Fibroblast of lung (primary cell): Measurements from ENCODE around the gene UCKL1. TPM values are rescaled to one million over a fixed set of nuclear protein-coding genes. Genes with fewer than 3 reads are reported as not detected.

Experiments
- DNase-seq, 2 donors: peaks; one replicate each; pipeline versions ENCODE4 v3.0.0 to v3.0.0-alpha.2; 2010; ENCODE audit warnings: low read depth in 2 of 2
- H2AFZ ChIP-seq: 2 replicates; pipeline ENCODE4 v1.5.1; 2012; ENCODE audit warnings: low read length, control low read depth, inconsistent platforms
- H3K27ac ChIP-seq: 2 replicates; pipeline ENCODE4 v1.5.1; 2011; ENCODE audit warnings: low read length, control low read depth; ENCODE audit not compliant: insufficient read depth
- H3K27me3 ChIP-seq: 2 replicates; pipeline ENCODE4 v1.5.1; 2011; ENCODE audit warnings: mild to moderate bottlenecking, low read length; ENCODE audit not compliant: control insufficient read depth, insufficient read depth
- H3K36me3 ChIP-seq: 2 replicates; pipeline ENCODE4 v1.5.1; 2011; ENCODE audit warnings: low read length; ENCODE audit not compliant: control insufficient read depth, insufficient read depth
- H3K4me1 ChIP-seq: 2 replicates; pipeline ENCODE4 v1.5.1; 2011; ENCODE audit warnings: low read length; ENCODE audit not compliant: control insufficient read depth, insufficient read depth; ENCODE audit errors: extremely low read depth
- H3K4me2 ChIP-seq: 2 replicates; pipeline ENCODE4 v1.5.1; 2011; ENCODE audit warnings: low read length, control low read depth; ENCODE audit not compliant: insufficient read depth; ENCODE audit errors: extremely low read depth
- H3K4me3 ChIP-seq, 4 experiments: fragments of 200-600 bp in 1 of 4; sonication (generic) in 1 of 4; replicated peaks in 1 of 4; 2 replicates each; pipeline ENCODE4 v1.5.1; 2011 to 2016; ENCODE audit warnings: low read length in 4 of 4, low read depth in 3 of 4, mild to moderate bottlenecking in 3 of 4, control low read depth in 2 of 4, inconsistent platforms in 1 of 4, mixed read lengths in 1 of 4; ENCODE audit not compliant: insufficient read depth in 1 of 4; ENCODE audit errors: control extremely low read depth in 1 of 4
- H3K79me2 ChIP-seq: 2 replicates; pipeline ENCODE4 v1.5.1; 2012; ENCODE audit warnings: mild to moderate bottlenecking, low read length, inconsistent platforms; ENCODE audit not compliant: control insufficient read depth, insufficient read depth
- H3K9ac ChIP-seq: 2 replicates; pipeline ENCODE4 v1.5.1; 2011; ENCODE audit warnings: mild to moderate bottlenecking, low read length, control low read depth; ENCODE audit not compliant: insufficient read depth
- H3K9me3 ChIP-seq: 2 replicates; pipeline ENCODE4 v1.5.1; 2012; ENCODE audit warnings: low read depth, low read length; ENCODE audit not compliant: control insufficient read depth, insufficient read depth
- H4K20me1 ChIP-seq: 2 replicates; pipeline ENCODE4 v1.5.1; 2011; ENCODE audit warnings: low read length; ENCODE audit not compliant: control insufficient read depth, insufficient read depth; ENCODE audit errors: extremely low read depth
- CTCF ChIP-seq, 2 donors: IDR thresholded peaks in 1 of 2; conservative IDR thresholded peaks in 1 of 2; 1 replicate in 1 of 2; 2 replicates in 1 of 2; pipeline ENCODE4 v1.5.1; 2011 to 2012; ENCODE audit warnings: low read length in 2 of 2, control low read depth in 1 of 2, inconsistent platforms in 1 of 2, low read depth in 1 of 2, mild to moderate bottlenecking in 1 of 2
- EZH2 ChIP-seq: IDR thresholded peaks from 2 replicates; pipeline ENCODE4 v1.5.1; 2012; ENCODE audit warnings: low read length, control low read depth, mild to moderate bottlenecking; ENCODE audit errors: missing control alignments
- polyA plus RNA-seq, 2 donors: library from polyadenylated mRNA; depleted of rRNA in 1 of 2; stranded (reverse) in 1 of 2; unstranded in 1 of 2; fragments of >200 nt; gene quantifications; 2 replicates each; pipeline ENCODE4 v1.2.1, GENCODE V29; 2011 to 2012; ENCODE audit warnings: missing spikeins in 1 of 2
- total RNA-seq: library from RNA; depleted of rRNA; stranded (reverse); fragments of >200 nt; gene quantifications from 2 replicates; pipeline ENCODE4 v1.2.1, GENCODE V29; 2014

Gene UCKL1
- total and polyA plus RNA-seq, 2 donors (not counting 1 experiment from before 2014, with no cell fraction given) = 16.4 to 27.9 TPM

- Histone ChIP-seq H3K4me2 (no peak overlapping the region), H3K9me3 (no peaks in the 10 kb centered on the region), H3K27me3 (no peaks in the 10 kb centered on the region), H4K20me1 (no peaks in the 10 kb centered on the region), H3K4me1 (peaks cover 10% of the 10 kb centered on the region), H3K4me3 (no peak overlapping the region), H3K79me2 (peaks cover 14% of the 10 kb centered on the region), H3K36me3 (peaks cover 32% of the 10 kb centered on the region), H2AFZ (no peak overlapping the region), H3K9ac (no peak overlapping the region), H3K27ac (no peak overlapping the region)
- DNase-seq = no peak
- TF ChIP-seq EZH2 = no peak
- TF ChIP-seq CTCF (conservative IDR thresholded peaks at IDR 0.05 in 1 of 2, IDR thresholded peaks at IDR 0.05 in 1 of 2; ENCODE audit: low read depth in 1 of 2, low read length in 2 of 2) = no peak
Observed at GRCh38 chr20:63959699-63960075, 3.5 kb upstream of the UCKL1 start.

- DNase-seq = no peak
- no peak overlapping the region for H3K9ac ChIP-seq
- H3K79me2 ChIP-seq = peaks cover 20% of the 10 kb centered on the region
- H3K9me3 ChIP-seq = no peaks in the 10 kb centered on the region
- no peak overlapping the region for H3K4me2 ChIP-seq
- no peak overlapping the region for H2AFZ ChIP-seq
- H3K4me1 ChIP-seq = peaks cover 16% of the 10 kb centered on the region
- no peaks in the 10 kb centered on the region for H4K20me1 ChIP-seq
- TF ChIP-seq EZH2 = no peak
- no peak for TF ChIP-seq CTCF (conservative IDR thresholded peaks at IDR 0.05 in 1 of 2, IDR thresholded peaks at IDR 0.05 in 1 of 2; ENCODE audit: low read depth in 1 of 2, low read length in 2 of 2)
- no peak overlapping the region for H3K4me3 ChIP-seq
- peaks cover 32% of the 10 kb centered on the region for H3K36me3 ChIP-seq
- H3K27me3 ChIP-seq = no peaks in the 10 kb centered on the region
- H3K27ac ChIP-seq = no peak overlapping the region
Observed at GRCh38 chr20:63958964-63959698, 2.9 kb upstream of the UCKL1 start.

- Histone ChIP-seq H3K4me3 (no peak overlapping the region), H3K9me3 (no peaks in the 10 kb centered on the region), H3K4me1 (peaks cover 17% of the 10 kb centered on the region), H3K9ac (no peak overlapping the region), H3K79me2 (peaks cover 26% of the 10 kb centered on the region), H3K27ac (no peak overlapping the region), H3K36me3 (peaks cover 26% of the 10 kb centered on the region), H2AFZ (no peak overlapping the region), H4K20me1 (no peaks in the 10 kb centered on the region), H3K4me2 (no peak overlapping the region), H3K27me3 (no peaks in the 10 kb centered on the region)
- TF ChIP-seq EZH2 (no peak), CTCF (conservative IDR thresholded peaks at IDR 0.05 in 1 of 2, IDR thresholded peaks at IDR 0.05 in 1 of 2; ENCODE audit: low read depth in 1 of 2, low read length in 2 of 2) (no peak)
- DNase-seq = no peak
Observed at GRCh38 chr20:63958471-63958870, 2.3 kb upstream of the UCKL1 start.
